ENCODE results near the gene ERFL.
"Not testable (repeated sequence)": the region's sequence is repeated elsewhere in the genome, so short reads cannot be mapped to it uniquely, and the experiment has no call there.

Gene ERFL

DNA sequence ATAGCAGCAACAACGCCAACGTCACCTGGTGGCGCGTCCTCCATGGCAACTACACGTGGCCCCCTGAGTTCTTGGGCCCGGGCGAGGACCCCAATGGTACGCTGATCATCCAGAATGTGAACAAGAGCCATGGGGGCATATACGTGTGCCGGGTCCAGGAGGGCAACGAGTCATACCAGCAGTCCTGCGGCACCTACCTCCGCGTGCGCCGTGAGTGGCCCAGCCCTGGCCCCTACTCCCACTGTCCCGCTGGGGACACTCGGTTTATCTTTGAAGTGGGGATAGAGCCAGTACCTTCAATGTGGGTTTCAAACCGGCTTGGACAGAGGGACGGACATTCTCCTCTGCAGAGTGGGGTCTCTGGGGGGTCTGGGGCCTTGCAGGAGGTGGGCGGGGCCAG is 49.2 kb downstream of the ERFL start:
- Mint-ChIP-seq H3K36me3 (ENCODE audit: low read depth) (peaks cover 7% of the 10 kb centered on the region), H3K27me3 (no peaks in the 10 kb centered on the region), H3K4me1 (peaks cover 75% of the 10 kb centered on the region), H3K27ac (no peak overlapping the region), H3K9me3 (no peaks in the 10 kb centered on the region), H3K4me3 (peak overlapping the region; percentile 76)
- ATAC-seq (no peak), DNase-seq (no peak)

DNA sequence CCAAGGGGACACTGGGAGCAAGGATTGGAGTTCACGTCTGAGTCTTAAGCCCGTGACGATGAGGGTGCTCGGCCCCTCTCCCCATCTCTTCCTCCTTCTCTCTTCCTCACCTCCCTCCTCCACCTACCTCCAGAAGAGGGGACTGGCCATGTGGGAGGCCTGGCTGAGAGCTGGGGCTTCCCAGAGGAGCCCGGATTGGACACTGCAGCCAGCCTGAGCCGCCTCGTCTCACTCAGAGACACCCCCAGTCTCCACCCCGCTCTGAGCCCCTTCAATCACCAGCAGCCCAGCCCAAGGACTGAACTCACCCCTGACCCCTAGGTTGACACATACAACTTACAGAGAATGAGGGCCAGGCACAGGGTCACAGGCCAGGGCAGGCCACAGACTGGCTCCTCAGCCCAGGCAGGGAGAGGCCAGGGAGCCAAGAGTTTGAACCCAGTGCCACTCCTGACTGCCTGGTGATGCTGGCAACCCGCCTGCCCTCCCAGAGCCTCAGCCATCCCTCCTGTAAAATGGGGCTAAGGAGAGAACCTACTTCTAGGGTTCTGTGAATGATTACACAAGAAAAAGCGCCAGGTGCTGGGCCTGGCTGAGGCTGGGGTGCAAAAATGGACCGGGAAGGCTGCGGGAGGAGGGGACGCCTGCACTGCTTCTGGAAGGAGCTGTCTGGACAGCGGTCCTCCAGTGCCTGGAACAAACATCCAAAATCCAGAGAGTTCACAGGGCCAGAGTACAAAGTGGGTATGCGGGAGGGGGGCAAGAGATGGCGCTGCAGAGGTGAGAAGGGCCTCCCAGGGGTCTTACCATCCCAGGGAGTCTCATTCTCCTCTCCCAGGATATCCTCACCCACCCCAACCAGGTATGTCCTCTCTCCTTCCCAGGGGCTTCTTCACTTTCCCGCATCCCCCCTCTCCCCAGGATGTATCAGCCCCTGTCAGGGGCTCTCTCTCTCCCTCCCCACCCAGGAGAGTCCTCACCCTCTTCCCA is 50.0 kb downstream of the ERFL start:
- Mint-ChIP-seq H3K27ac (peak overlapping the region; percentile 76), H3K4me3 (peak overlapping the region; percentile 76), H3K36me3 (ENCODE audit: low read depth) (peaks cover 7% of the 10 kb centered on the region), H3K27me3 (no peaks in the 10 kb centered on the region), H3K9me3 (no peaks in the 10 kb centered on the region), H3K4me1 (peaks cover 83% of the 10 kb centered on the region)
- DNase-seq (no peak), ATAC-seq (peak; percentile 41)

DNA sequence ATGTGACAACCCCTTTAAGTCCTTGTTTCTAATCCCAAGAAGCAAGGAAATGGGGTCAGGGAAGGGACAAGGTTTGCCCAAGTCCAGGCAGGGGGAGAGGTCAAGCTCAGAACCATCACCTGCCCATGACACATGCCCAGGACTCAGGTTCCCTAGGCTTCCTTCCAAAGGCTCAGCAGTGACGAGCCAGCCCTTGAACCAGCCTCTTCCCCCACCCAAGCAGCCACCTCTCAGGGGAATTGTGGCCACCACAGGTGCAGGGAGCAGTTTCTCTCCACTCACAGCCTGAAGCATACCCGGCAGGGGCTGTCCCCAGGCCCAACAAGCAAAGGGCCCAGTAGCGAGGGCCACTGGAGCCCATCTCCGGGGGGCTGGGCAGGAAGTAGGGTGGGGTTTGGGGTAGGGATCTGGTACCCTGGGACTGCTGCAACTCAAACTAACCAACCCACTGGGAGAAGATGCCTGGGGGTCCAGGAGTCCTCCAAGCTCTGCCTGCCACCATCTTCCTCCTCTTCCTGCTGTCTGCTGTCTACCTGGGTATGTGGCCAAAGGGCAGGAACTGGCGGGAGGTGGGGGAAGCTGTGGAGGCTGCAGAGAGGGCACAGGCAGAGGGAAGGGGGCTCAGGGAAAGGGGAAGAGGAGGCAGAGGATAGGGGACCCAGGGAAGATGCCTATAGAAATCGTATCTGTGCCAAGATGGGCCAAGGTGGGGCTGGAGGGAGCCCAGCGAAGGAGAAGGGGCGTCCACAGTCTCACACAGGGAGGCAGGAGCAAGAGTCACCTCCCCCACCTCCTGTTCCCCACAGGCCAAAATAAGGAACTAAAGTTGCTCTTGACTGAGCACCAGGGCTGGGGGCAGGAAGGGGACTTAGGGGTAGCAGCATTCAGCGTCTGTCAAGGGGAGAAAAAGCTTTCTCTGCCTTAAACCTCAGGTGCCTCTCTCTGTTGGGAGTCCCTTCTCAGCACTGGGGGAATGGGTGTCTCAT is 51.1 kb downstream of the ERFL start, which contains the start of gene CD79A:
Gene CD79A, plus strand, starts transcription at position 433 of the 986 bp plus-strand sequence. Its CDS starts 26 bp downstream, at position 459.
- peak within 1 kb of the TSS; percentile 76 for H3K4me3 Mint-ChIP-seq
- peaks cover 88% of the 10 kb centered on the region for H3K4me1 Mint-ChIP-seq
- peak; percentile 35 for ATAC-seq

GRCh38 chr19:41875973-41876372 is 52.3 kb downstream of the ERFL start:
- DNase-seq, ATAC-seq, H3K27me3 Mint-ChIP-seq, H3K9me3 Mint-ChIP-seq: not testable (repeated sequence)
- H3K4me3 Mint-ChIP-seq, result peak overlapping the region; percentile 53
- peaks cover 93% of the 10 kb centered on the region for H3K4me1 Mint-ChIP-seq
- peak overlapping the region; percentile 88 for H3K27ac Mint-ChIP-seq
- H3K36me3 Mint-ChIP-seq (ENCODE audit: low read depth), result peaks cover 13% of the 10 kb centered on the region

More for the DNA sequence above, 51.1 kb downstream of the ERFL start, which contains the start of gene CD79A:
- H3K9me3 Mint-ChIP-seq, result no peaks in the 10 kb centered on the region
- peak within 1 kb of the TSS; percentile 76 for H3K27ac Mint-ChIP-seq
- no peaks in the 10 kb centered on the region for H3K27me3 Mint-ChIP-seq
- peaks cover 3% of the 10 kb centered on the region for H3K36me3 Mint-ChIP-seq (ENCODE audit: low read depth)
- DNase-seq, result peak; percentile 70

- no peaks in the 10 kb centered on the region for H3K27me3 Mint-ChIP-seq
Observed at GRCh38 chr19:41872775-41873647, 55.2 kb downstream of the ERFL start.

DNA sequence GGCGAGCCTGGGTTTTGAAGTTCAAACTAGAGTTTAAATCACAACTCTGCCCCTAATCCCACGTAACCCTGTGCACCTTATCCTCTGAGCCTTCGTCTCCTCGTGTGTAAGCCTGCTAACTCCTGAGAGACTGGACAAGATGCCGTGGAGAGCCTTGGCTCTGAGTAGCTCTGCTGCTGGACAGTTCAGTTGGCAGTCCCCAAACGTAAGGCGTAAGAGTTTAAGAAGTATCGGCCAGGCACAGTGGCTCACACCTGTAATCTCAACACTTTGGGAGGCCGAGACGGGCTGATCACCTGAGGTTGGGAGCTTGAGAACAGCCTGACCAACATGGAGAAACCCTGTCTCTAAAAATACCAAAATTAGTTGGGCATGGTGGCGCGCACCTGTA is 55.9 kb downstream of the ERFL start:
- Mint-ChIP-seq H3K9me3 (no peaks in the 10 kb centered on the region), H3K36me3 (ENCODE audit: low read depth) (peaks cover 42% of the 10 kb centered on the region), H3K4me1 (peaks cover 98% of the 10 kb centered on the region), H3K27ac (peak overlapping the region; percentile 87), H3K4me3 (peak overlapping the region; percentile 7), H3K27me3 (no peaks in the 10 kb centered on the region)
- ATAC-seq (no peak), DNase-seq (no peak)

More at GRCh38 chr19:41872775-41873647, 55.2 kb downstream of the ERFL start:
- Mint-ChIP-seq H3K27ac (peak overlapping the region; percentile 87), H3K36me3 (ENCODE audit: low read depth) (peaks cover 37% of the 10 kb centered on the region), H3K4me3 (peak overlapping the region; percentile 7), H3K9me3 (no peaks in the 10 kb centered on the region), H3K4me1 (peaks cover 98% of the 10 kb centered on the region)
- ATAC-seq, result no peak
- peak; percentile 79 for DNase-seq

- DNase-seq, result peak; percentile 78
- ATAC-seq, result peak; percentile 71
- Mint-ChIP-seq H3K4me3 (peak overlapping the region; percentile 58), H3K27me3 (no peaks in the 10 kb centered on the region), H3K4me1 (peaks cover 97% of the 10 kb centered on the region), H3K9me3 (no peaks in the 10 kb centered on the region), H3K36me3 (ENCODE audit: low read depth) (peaks cover 42% of the 10 kb centered on the region), H3K27ac (peak overlapping the region; percentile 87)
Observed at GRCh38 chr19:41871573-41872383, 56.5 kb downstream of the ERFL start.

- peak; percentile 23 for ATAC-seq
- DNase-seq, result no peak
- Mint-ChIP-seq H3K36me3 (ENCODE audit: low read depth) (peaks cover 50% of the 10 kb centered on the region), H3K4me1 (peaks cover 95% of the 10 kb centered on the region), H3K27ac (peak overlapping the region; percentile 87), H3K9me3 (no peaks in the 10 kb centered on the region), H3K4me3 (peak overlapping the region; percentile 51), H3K27me3 (no peaks in the 10 kb centered on the region)
Observed at GRCh38 chr19:41870401-41870873, 57.8 kb downstream of the ERFL start.

- H3K27me3 Mint-ChIP-seq, result no peaks in the 10 kb centered on the region
- H3K27ac Mint-ChIP-seq, result peak overlapping the region; percentile 87
- H3K4me1 Mint-ChIP-seq, result peaks cover 95% of the 10 kb centered on the region
- H3K4me3 Mint-ChIP-seq, result peak overlapping the region; percentile 38
- H3K36me3 Mint-ChIP-seq (ENCODE audit: low read depth), result peaks cover 60% of the 10 kb centered on the region
- no peaks in the 10 kb centered on the region for H3K9me3 Mint-ChIP-seq
- no peak for ATAC-seq
- no peak for DNase-seq
Observed at GRCh38 chr19:41869374-41869955, 58.8 kb downstream of the ERFL start.

DNA sequence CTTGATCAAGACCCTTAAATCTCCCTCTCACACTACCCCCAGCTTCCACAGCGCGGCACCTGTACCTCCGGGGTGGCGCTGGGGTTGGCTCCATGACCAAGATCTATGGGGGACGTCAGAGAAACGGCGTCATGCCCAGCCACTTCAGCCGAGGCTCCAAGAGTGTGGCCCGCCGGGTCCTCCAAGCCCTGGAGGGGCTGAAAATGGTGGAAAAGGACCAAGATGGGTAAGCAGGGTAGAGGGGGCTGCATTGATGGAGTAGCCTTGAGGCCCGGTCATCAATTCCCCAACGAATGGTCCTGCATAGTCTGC is 59.3 kb downstream of the ERFL start:
- DNase-seq (no peak), ATAC-seq (no peak)
- H3K27ac Mint-ChIP-seq, result peak overlapping the region; percentile 86
- peak overlapping the region; percentile 32 for H3K4me3 Mint-ChIP-seq
- H3K36me3 Mint-ChIP-seq (ENCODE audit: low read depth), result peaks cover 65% of the 10 kb centered on the region
- H3K9me3 Mint-ChIP-seq, result no peaks in the 10 kb centered on the region
- H3K4me1 Mint-ChIP-seq, result peaks cover 97% of the 10 kb centered on the region
- H3K27me3 Mint-ChIP-seq, result no peaks in the 10 kb centered on the region

DNA sequence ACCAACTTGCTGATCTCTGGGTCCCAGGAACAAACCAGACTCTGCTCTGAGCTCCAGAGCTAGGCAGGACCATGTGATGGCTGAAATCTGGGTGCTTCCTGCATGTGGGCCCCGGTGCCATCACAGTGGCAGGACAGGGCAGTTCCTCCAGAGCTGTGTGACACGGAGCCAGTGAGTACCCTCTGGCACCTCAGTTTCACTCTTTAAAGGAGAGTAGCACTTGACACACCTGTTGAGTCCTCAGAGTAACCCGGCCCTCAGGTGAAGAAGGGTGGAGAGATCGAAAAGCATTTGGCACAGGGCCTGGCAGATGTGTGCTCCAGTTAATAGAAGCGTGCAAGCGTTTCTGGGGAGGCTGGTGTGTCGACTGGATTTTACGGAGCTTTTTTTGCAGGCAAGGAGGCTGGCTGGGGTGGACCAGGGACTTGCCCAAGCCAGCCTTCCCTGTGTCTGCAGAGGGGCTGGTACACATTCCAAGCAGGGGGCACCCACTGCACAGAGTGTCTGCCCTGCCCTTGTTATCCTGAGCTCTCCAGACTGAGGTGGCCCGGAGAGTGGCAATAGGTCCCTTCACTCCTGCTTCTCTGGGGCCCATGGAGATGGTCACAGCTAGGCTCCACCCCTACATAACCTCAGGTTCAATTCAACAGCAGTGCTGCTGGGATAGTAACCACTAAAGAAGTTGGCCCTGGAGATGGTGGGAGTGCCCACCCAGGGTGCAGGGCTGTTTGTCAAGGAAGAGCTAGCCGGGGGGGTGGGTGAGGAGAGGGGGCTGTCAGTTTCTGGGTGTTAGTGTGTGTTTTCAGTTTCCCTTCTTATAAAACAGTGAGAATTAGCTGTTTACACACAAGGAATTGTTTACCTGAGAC is 59.9 kb downstream of the ERFL start:
- Mint-ChIP-seq H3K36me3 (ENCODE audit: low read depth) (peaks cover 70% of the 10 kb centered on the region), H3K4me1 (peaks cover 96% of the 10 kb centered on the region), H3K4me3 (peak overlapping the region; percentile 64), H3K9me3 (no peaks in the 10 kb centered on the region), H3K27ac (peak overlapping the region; percentile 86), H3K27me3 (no peaks in the 10 kb centered on the region)
- DNase-seq (no peak), ATAC-seq (no peak)

- Mint-ChIP-seq H3K27me3 (no peaks in the 10 kb centered on the region), H3K4me1 (peaks cover 96% of the 10 kb centered on the region), H3K27ac (peak overlapping the region; percentile 91), H3K4me3 (peak overlapping the region; percentile 64), H3K36me3 (ENCODE audit: low read depth) (peaks cover 82% of the 10 kb centered on the region), H3K9me3 (no peaks in the 10 kb centered on the region)
- ATAC-seq, result peak; percentile 8
- peak; percentile 20 for DNase-seq
Observed at GRCh38 chr19:41866284-41866683, 62.0 kb downstream of the ERFL start.
